Adipose tissue (tissue), 3 donors: Measurements from ENCODE around the gene RABEPK. TPM values are rescaled to one million over a fixed set of nuclear protein-coding genes. Genes with fewer than 3 reads are reported as not detected.
"Not testable (repeated sequence)": the region's sequence is repeated elsewhere in the genome, so short reads cannot be mapped to it uniquely, and the experiment has no call there.

Source experiments
- H3K27ac ChIP-seq: one replicate; pipeline ENCODE4 v1.5.1; 2013; ENCODE audit warnings: low read depth, low read length
- WGBS, 3 donors: extraction: QIAGEN DNeasy Blood & Tissue Kit; methylation state at CpG; one replicate each; pipeline ENCODE4 v1.1.7; 2013; 5-methylcytosine and 5-hydroxymethylcytosine counted together
- polyA plus RNA-seq, 3 donors: library from polyadenylated mRNA; stranded (reverse); fragments of 200-250 nt; gene quantifications; one replicate each; pipeline ENCODE4 v1.2.3, GENCODE V29; 2013
- donor health status: healthy with polysubstance abuse.
- donor health status: Bipolar disorder and iron deficiency.
- donor health status: healthy.

Gene RABEPK
- 10 to 100 TPM; 13.7 to 22.5 (median 20.4) TPM for polyA plus RNA-seq

GRCh38 chr9:125200216-125201047, at the start of gene RABEPK:
TSS of gene RABEPK (plus strand) at chr9:125200542. CDS start at chr9:125203014, 2,472 bp downstream.
- WGBS, 3 donors, result 0 to 1% (median 1%) methylated on average over 50 to 51 of the region's 51 CpGs
- peak within 1 kb of the TSS; percentile 79 for H3K27ac ChIP-seq

- 94 to 97% (median 96%) methylated on average over 2 of the region's 2 CpGs for WGBS, 3 donors
- H3K27ac ChIP-seq, result no peak overlapping the region
These were observed 48.6 kb upstream of the RABEPK start for GRCh38 chr9:125151730-125152129.

- H3K27ac ChIP-seq, result no peak overlapping the region
- WGBS, 3 donors, result 85 to 88% (median 88%) methylated on average over 4 of the region's 4 CpGs
These were observed 46.5 kb upstream of the RABEPK start for GRCh38 chr9:125153712-125154367.

- 96 to 100% (median 98%) methylated on average over 2 of the region's 2 CpGs for WGBS, 3 donors
- no peak overlapping the region for H3K27ac ChIP-seq
These were observed 43.8 kb upstream of the RABEPK start for GRCh38 chr9:125156551-125156950.

- no peak overlapping the region for H3K27ac ChIP-seq
These were observed 39.6 kb upstream of the RABEPK start for GRCh38 chr9:125160750-125161149.

- 53 to 69% (median 64%) methylated on average over 3 of the region's 3 CpGs for WGBS, 3 donors
These were observed 38.9 kb upstream of the RABEPK start for GRCh38 chr9:125161284-125161918.

GRCh38 chr9:125162891-125163290, 37.5 kb upstream of the RABEPK start:
- not testable (repeated sequence) for H3K27ac ChIP-seq
- WGBS, 3 donors, result 96 to 97% (median 96%) methylated on average over 6 of the region's 6 CpGs

More at GRCh38 chr9:125161284-125161918, 38.9 kb upstream of the RABEPK start:
- H3K27ac ChIP-seq, result no peak overlapping the region

- no peak overlapping the region for H3K27ac ChIP-seq
- 67 to 95% (median 79%) methylated on average over 2 of the region's 2 CpGs for WGBS, 3 donors
These were observed 33.6 kb upstream of the RABEPK start for GRCh38 chr9:125166762-125167161.

GRCh38 chr9:125169895-125170294, 30.4 kb upstream of the RABEPK start:
- no peak overlapping the region for H3K27ac ChIP-seq

- H3K27ac ChIP-seq, result no peak overlapping the region
These were observed 28.1 kb upstream of the RABEPK start for GRCh38 chr9:125172031-125172755.

GRCh38 chr9:125176636-125177035, 23.7 kb upstream of the RABEPK start:
- 71 to 82% (median 74%) methylated on average over 3 of the region's 3 CpGs for WGBS, 3 donors
- H3K27ac ChIP-seq, result no peak overlapping the region

More at GRCh38 chr9:125172031-125172755, 28.1 kb upstream of the RABEPK start:
- 24 to 50% (median 30%) methylated on average over 6 of the region's 6 CpGs for WGBS, 3 donors

GRCh38 chr9:125177888-125178287, 22.5 kb upstream of the RABEPK start:
- WGBS, 3 donors, result 94 to 100% (median 96%) methylated on average over 1 of the region's 1 CpG
- no peak overlapping the region for H3K27ac ChIP-seq

GRCh38 chr9:125179776-125180175, 20.6 kb upstream of the RABEPK start:
- not testable (repeated sequence) for H3K27ac ChIP-seq
- 92 to 100% (median 96%) methylated on average over 4 of the region's 4 CpGs for WGBS, 3 donors

GRCh38 chr9:125180876-125181275, 19.5 kb upstream of the RABEPK start:
- 90 to 93% (median 92%) methylated on average over 9 of the region's 9 CpGs for WGBS, 3 donors
- H3K27ac ChIP-seq, result no peak overlapping the region

GRCh38 chr9:125181756-125182155, 18.6 kb upstream of the RABEPK start:
- H3K27ac ChIP-seq, result not testable (repeated sequence)
- 93 to 95% (median 95%) methylated on average over 4 of the region's 4 CpGs for WGBS, 3 donors

GRCh38 chr9:125183054-125183453, 17.3 kb upstream of the RABEPK start:
- 28 to 64% (median 58%) methylated on average over 2 of the region's 2 CpGs for WGBS, 3 donors
- H3K27ac ChIP-seq, result no peak overlapping the region

GRCh38 chr9:125183561-125183960, 16.8 kb upstream of the RABEPK start:
- H3K27ac ChIP-seq, result no peak overlapping the region

GRCh38 chr9:125189011-125189360, 11.4 kb upstream of the RABEPK start:
- peak overlapping the region; percentile 83 for H3K27ac ChIP-seq
- WGBS, 3 donors, result 0 to 1% (median 0%) methylated on average over 23 to 26 of the region's 26 CpGs

More at GRCh38 chr9:125183561-125183960, 16.8 kb upstream of the RABEPK start:
- 61 to 90% (median 63%) methylated on average over 2 of the region's 2 CpGs for whole genome bisulfite sequencing, 3 donors
